Nephron progenitor cell (in vitro differentiated cells): ENCODE results near the gene KPNA6.

Experiments used
- DNase-seq: peaks from one replicate; pipeline ENCODE4 v3.0.0; 2021
- H3K27ac Mint-ChIP-seq: 2 replicates; pipeline ENCODE4 v1.8.0; 2021; ENCODE audit warnings: mild to moderate bottlenecking, moderate library complexity, mixed read lengths
- H3K27me3 Mint-ChIP-seq: 2 replicates; pipeline ENCODE4 v1.8.0; 2021; ENCODE audit warnings: mild to moderate bottlenecking, low read depth, mixed read lengths; ENCODE audit not compliant: poor library complexity
- H3K36me3 Mint-ChIP-seq: 2 replicates; pipeline ENCODE4 v1.8.0; 2021; ENCODE audit warnings: low read depth, mixed read lengths
- H3K4me1 Mint-ChIP-seq: 2 replicates; pipeline ENCODE4 v1.8.0; 2021; ENCODE audit warnings: mixed read lengths
- H3K4me3 Mint-ChIP-seq: 2 replicates; pipeline ENCODE4 v1.8.0; 2021; ENCODE audit warnings: mild to moderate bottlenecking, moderate library complexity, mixed read lengths
- H3K9me3 Mint-ChIP-seq: 2 replicates; pipeline ENCODE4 v1.8.0; 2021; ENCODE audit warnings: mild to moderate bottlenecking, moderate library complexity, mixed read lengths
- CTCF ChIP-seq: fragments of 200-600 bp; sonication (generic); IDR thresholded peaks from 2 replicates; pipeline ENCODE4 v1.5.0; 2021; ENCODE audit warnings: antibody characterized with exemption

KPNA6 gene

GRCh38 chr1:32219022-32219421 lies 111.2 kb downstream of the KPNA6 start:
- Mint-ChIP-seq H3K9me3 (no peaks in the 10 kb centered on the region), H3K36me3 (peaks cover 24% of the 10 kb centered on the region), H3K4me1 (peaks cover 44% of the 10 kb centered on the region), H3K4me3 (no peak overlapping the region), H3K27ac (no peak overlapping the region), H3K27me3 (no peaks in the 10 kb centered on the region)
- no peak for TF ChIP-seq CTCF
- no peak for DNase-seq

GRCh38 chr1:32220746-32221580 lies 113.1 kb downstream of the KPNA6 start:
- Mint-ChIP-seq H3K4me1 (peaks cover 48% of the 10 kb centered on the region), H3K27me3 (no peaks in the 10 kb centered on the region), H3K9me3 (no peaks in the 10 kb centered on the region), H3K27ac (peak overlapping the region; percentile 95), H3K4me3 (peak overlapping the region; percentile 96), H3K36me3 (peaks cover 32% of the 10 kb centered on the region)
- DNase-seq = no peak
- no peak for TF ChIP-seq CTCF

- peaks cover 48% of the 10 kb centered on the region for H3K4me1 Mint-ChIP-seq
- no peaks in the 10 kb centered on the region for H3K27me3 Mint-ChIP-seq
- peak overlapping the region; percentile 96 for H3K4me3 Mint-ChIP-seq
- no peaks in the 10 kb centered on the region for H3K9me3 Mint-ChIP-seq
- peaks cover 38% of the 10 kb centered on the region for H3K36me3 Mint-ChIP-seq
- DNase-seq = no peak
- TF ChIP-seq CTCF = no peak
- H3K27ac Mint-ChIP-seq = peak overlapping the region; percentile 95
These were observed 113.7 kb downstream of the KPNA6 start for GRCh38 chr1:32221581-32221979.

GRCh38 chr1:32221980-32222755 lies 114.3 kb downstream of the KPNA6 start, which contains the start of the genes EIF3I and TMEM234:
EIF3I (plus strand) TSS chr1:32222407; CDS start chr1:32222442, 35 bp downstream.
TMEM234 (minus strand) TSS chr1:32222353; CDS start chr1:32222322, 31 bp downstream.
- peak within 1 kb of the TSS; percentile 95 for H3K27ac Mint-ChIP-seq
- no peaks in the 10 kb centered on the region for H3K27me3 Mint-ChIP-seq
- TF ChIP-seq CTCF = no peak
- H3K4me1 Mint-ChIP-seq = peaks cover 48% of the 10 kb centered on the region
- peaks cover 38% of the 10 kb centered on the region for H3K36me3 Mint-ChIP-seq
- DNase-seq = peak; percentile 91
- H3K9me3 Mint-ChIP-seq = no peaks in the 10 kb centered on the region
- H3K4me3 Mint-ChIP-seq = peak within 1 kb of the TSS; percentile 96

- Mint-ChIP-seq H3K27ac (peak overlapping the region; percentile 54), H3K27me3 (no peaks in the 10 kb centered on the region), H3K4me3 (peak overlapping the region; percentile 96), H3K4me1 (peaks cover 48% of the 10 kb centered on the region), H3K9me3 (no peaks in the 10 kb centered on the region), H3K36me3 (peaks cover 45% of the 10 kb centered on the region)
- TF ChIP-seq CTCF = no peak
- DNase-seq = no peak
These were observed 115.8 kb downstream of the KPNA6 start for GRCh38 chr1:32223683-32224082.
